ENCODE results near the gene KCNIP1. TPM values are rescaled to one million over a fixed set of nuclear protein-coding genes. Genes with fewer than 3 reads are reported as not detected.

KCNIP1 gene
- total RNA-seq, 3 donors from 2014 or later (not counting 1 experiment from before 2014, with no cell fraction given), result not detected

GRCh38 chr5:170496662-170497028 lies 7.2 kb upstream of the KCNIP1 start:
- no peak for DNase-seq
- Histone ChIP-seq H3K36me3 (ENCODE audit: control insufficient read depth, insufficient read depth, low read length) (no peaks in the 10 kb centered on the region), H3K4me1 (ENCODE audit: control insufficient read depth, insufficient read depth, low read length) (no peaks in the 10 kb centered on the region), H3K9me3 (ENCODE audit: control insufficient read depth, insufficient read depth, low read length) (no peaks in the 10 kb centered on the region), H3K27me3 (ENCODE audit: control insufficient read depth, insufficient read depth, low read length) (no peaks in the 10 kb centered on the region), H3K27ac (ENCODE audit: low read length) (no peak overlapping the region), H3K4me3 (ENCODE audit: low read length) (no peak overlapping the region)
- 88% methylated on average over 6 of the region's 6 CpGs for WGBS (ENCODE audit: insufficient coverage)
- Mint-ChIP-seq H3K4me1 (no peaks in the 10 kb centered on the region), H3K36me3 (no peaks in the 10 kb centered on the region), H3K27me3 (ENCODE audit: low read depth in 2 of 2) (peaks cover 28 to 35% of the 10 kb centered on the region in 2 donors), H3K4me3 (no peak overlapping the region), H3K9me3 (no peaks in the 10 kb centered on the region), H3K27ac (no peak overlapping the region)
- no peak for ATAC-seq
- TF ChIP-seq CTCF (IDR thresholded peaks at IDR 0.05), result no peak
- intact Hi-C loops (cut with micrococcal nuclease), result no loop called here

DNA sequence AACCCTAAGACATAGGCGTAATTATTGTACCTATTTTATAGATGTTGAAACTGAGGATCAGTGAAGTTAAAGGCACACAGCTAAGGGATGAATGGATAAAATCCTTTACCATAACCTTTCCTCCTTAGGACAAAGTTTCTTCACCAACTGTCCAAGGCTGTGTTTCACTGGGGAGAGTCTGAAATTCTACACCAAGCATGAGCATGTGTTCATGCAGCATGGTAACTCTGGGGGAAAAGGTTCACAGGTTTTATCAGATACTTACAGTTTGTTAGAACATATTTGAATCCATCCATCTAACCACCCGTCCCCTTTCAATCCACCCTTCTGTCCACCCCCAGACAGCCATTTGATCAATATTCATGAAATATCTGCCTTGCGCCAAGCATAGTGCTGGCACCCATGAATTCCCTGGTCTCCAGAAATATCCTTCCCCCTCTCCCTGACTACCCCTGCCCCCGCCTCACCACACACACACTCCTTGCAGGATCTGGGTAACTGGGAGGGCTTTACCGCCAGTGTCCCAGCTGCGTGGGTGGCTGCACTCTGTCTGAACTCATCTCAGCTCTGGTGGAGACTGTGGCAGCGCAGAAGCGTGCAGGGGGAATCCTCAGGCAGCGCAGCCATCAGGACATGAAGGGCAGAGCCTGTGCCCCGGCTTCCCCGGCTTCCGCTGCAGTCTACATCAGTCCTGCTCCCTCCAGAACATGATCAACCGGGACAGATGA lies 6.3 kb upstream of the KCNIP1 start:
- intact Hi-C loops (cut with micrococcal nuclease), result no loop called here
- DNase-seq (no peak), ATAC-seq (no peak)
- Mint-ChIP-seq H3K9me3 (no peaks in the 10 kb centered on the region), H3K4me1 (peaks cover 0 to 4% of the 10 kb centered on the region in 2 donors), H3K4me3 (no peak overlapping the region), H3K27ac (no peak overlapping the region), H3K27me3 (ENCODE audit: low read depth in 2 of 2) (peaks cover 34 to 43% of the 10 kb centered on the region in 2 donors), H3K36me3 (no peaks in the 10 kb centered on the region)
- H3K36me3 ChIP-seq (ENCODE audit: control insufficient read depth, insufficient read depth, low read length), result no peaks in the 10 kb centered on the region
- H3K9me3 ChIP-seq (ENCODE audit: control insufficient read depth, insufficient read depth, low read length), result no peaks in the 10 kb centered on the region
- no peak overlapping the region for H3K4me3 ChIP-seq (ENCODE audit: low read length)
- no peak for TF ChIP-seq CTCF (IDR thresholded peaks at IDR 0.05)
- H3K4me1 ChIP-seq (ENCODE audit: control insufficient read depth, insufficient read depth, low read length), result no peaks in the 10 kb centered on the region
- WGBS (ENCODE audit: insufficient coverage), result 92% methylated on average over 12 of the region's 13 CpGs
- H3K27ac ChIP-seq (ENCODE audit: low read length), result no peak overlapping the region
- no peaks in the 10 kb centered on the region for H3K27me3 ChIP-seq (ENCODE audit: control insufficient read depth, insufficient read depth, low read length)

DNA sequence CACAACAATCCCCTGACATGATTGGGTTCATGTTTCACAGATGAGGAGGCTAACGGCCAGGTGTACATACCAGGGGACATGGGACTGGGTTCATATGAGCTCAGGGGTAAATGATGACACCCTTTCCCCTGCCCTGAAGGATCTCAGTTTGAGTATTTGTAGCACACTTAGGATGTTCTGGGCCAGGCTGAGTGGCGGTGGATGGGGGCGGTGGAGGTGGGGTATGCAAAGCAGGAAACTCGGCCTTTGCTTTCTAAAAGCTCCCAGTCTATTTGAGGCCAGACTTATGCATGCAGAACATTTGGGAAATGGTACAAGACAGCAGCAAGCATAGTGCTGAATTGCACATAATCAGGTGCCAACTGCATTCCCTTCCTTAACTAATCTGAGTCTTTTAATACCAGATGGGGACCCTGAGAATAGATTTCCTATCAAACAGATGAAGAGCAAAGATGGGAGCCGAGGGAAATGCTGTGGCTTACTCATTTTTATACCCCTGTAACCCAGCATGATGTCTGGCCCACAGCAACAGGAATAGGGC lies 4.9 kb upstream of the KCNIP1 start:
- ATAC-seq (no peak), DNase-seq (no peak)
- Histone ChIP-seq H3K27ac (ENCODE audit: low read length) (no peak overlapping the region), H3K4me1 (ENCODE audit: control insufficient read depth, insufficient read depth, low read length) (no peaks in the 10 kb centered on the region), H3K27me3 (ENCODE audit: control insufficient read depth, insufficient read depth, low read length) (peaks cover 2% of the 10 kb centered on the region), H3K36me3 (ENCODE audit: control insufficient read depth, insufficient read depth, low read length) (no peaks in the 10 kb centered on the region), H3K9me3 (ENCODE audit: control insufficient read depth, insufficient read depth, low read length) (no peaks in the 10 kb centered on the region), H3K4me3 (ENCODE audit: low read length) (no peak overlapping the region)
- no peaks in the 10 kb centered on the region for H3K36me3 Mint-ChIP-seq
- peaks cover 0 to 4% of the 10 kb centered on the region in 2 donors for H3K4me1 Mint-ChIP-seq
- H3K27ac Mint-ChIP-seq, result no peak overlapping the region
- intact Hi-C loops (cut with micrococcal nuclease), result no loop called here
- H3K27me3 Mint-ChIP-seq (ENCODE audit: low read depth in 2 of 2), result peaks cover 37 to 48% of the 10 kb centered on the region in 2 donors
- H3K9me3 Mint-ChIP-seq, result no peaks in the 10 kb centered on the region
- no peak overlapping the region for H3K4me3 Mint-ChIP-seq
- TF ChIP-seq CTCF (IDR thresholded peaks at IDR 0.05), result no peak
- 78% methylated on average over 5 of the region's 5 CpGs for WGBS (ENCODE audit: insufficient coverage)

All from natural killer cell (primary cell).